Activated naive CD4-positive, alpha-beta T cell treated with anti-CD3 and anti-CD28 coated beads for 36 hours (primary cell): Measurements from ENCODE around the gene ARL4A. TPM values are rescaled to one million over a fixed set of nuclear protein-coding genes. Genes with fewer than 3 reads are reported as not detected.
A peak's percentile ranks its signal among the peaks of the same experiment; 100 is the strongest.
"Not testable (repeated sequence)": the region's sequence is repeated elsewhere in the genome, so short reads cannot be mapped to it uniquely, and the experiment has no call there.

Source experiments
- CTCF ChIA-PET: fragments of 350-600 bp; sonication (Branson Sonifier 250); formaldehyde crosslinking; loops from one replicate; lab custom pipeline; 2021; ENCODE audit warnings: antibody characterized with exemption; lab: Charles Lee
- DNase-seq: peaks from one replicate; pipeline ENCODE4 v3.0.0-alpha.2; 2020
- H3K27ac Mint-ChIP-seq: one replicate; pipeline ENCODE4 v1.8.0; 2021; ENCODE audit warnings: mild to moderate bottlenecking, mixed read lengths
- H3K27me3 Mint-ChIP-seq: one replicate; pipeline ENCODE4 v1.8.0; 2021; ENCODE audit warnings: low read depth, mixed read lengths
- H3K36me3 Mint-ChIP-seq: one replicate; pipeline ENCODE4 v1.8.0; 2021; ENCODE audit warnings: low read depth, mixed read lengths
- H3K4me1 Mint-ChIP-seq: one replicate; pipeline ENCODE4 v1.8.0; 2021; ENCODE audit warnings: low read depth, mixed read lengths
- H3K4me3 Mint-ChIP-seq: one replicate; pipeline ENCODE4 v1.8.0; 2021; ENCODE audit warnings: mild to moderate bottlenecking, moderate library complexity, mixed read lengths
- H3K9me3 Mint-ChIP-seq: one replicate; pipeline ENCODE4 v1.8.0; 2021; ENCODE audit warnings: mixed read lengths
- intact Hi-C: fragments of 100-400 bp; cut with micrococcal nuclease; formaldehyde crosslinking; loops from one replicate; pipeline ENCODE4 v1.15.1; 2023
- total RNA-seq, 2 experiments: library from RNA; stranded (reverse); gene quantifications; one replicate each; pipeline ENCODE4 v1.2.3, GENCODE V29; 2021

Gene ARL4A
- total RNA-seq = 10 to 100 TPM in 1 of 2 experiments, 1 to 10 TPM in 1; 8.1 to 10.0 TPM

- CTCF ChIA-PET = interaction anchor here (0.6 to 3.0 kb wide), 18 partner anchors 10 to 572 kb away, joined by 3 to 11 read pairs (median 3); no protein-coding TSS in a partner anchor
- H3K36me3 Mint-ChIP-seq = peaks cover 3% of the 10 kb centered on the region
- intact Hi-C loops = loop anchor here (1.0 to 2.0 kb wide), 11 partner anchors 32 to 1714 kb away; partner anchors contain the start of genes PHF14, TMEM106B and VWDE
- peak within 1 kb of the TSS; percentile 92 for H3K27ac Mint-ChIP-seq
- H3K4me1 Mint-ChIP-seq = peaks cover 26% of the 10 kb centered on the region
- H3K4me3 Mint-ChIP-seq = peak within 1 kb of the TSS; percentile 96
- peak; percentile 97 for DNase-seq
- H3K27me3 Mint-ChIP-seq = no peaks in the 10 kb centered on the region
- H3K9me3 Mint-ChIP-seq = no peaks in the 10 kb centered on the region
Measured at GRCh38 chr7:12686891-12687717, at the start of gene ARL4A. TSS of gene ARL4A (plus strand) at chr7:12687633. CDS start at chr7:12688255, 622 bp downstream.

GRCh38 chr7:12637819-12638592, 49.4 kb upstream of the ARL4A start:
- no peaks in the 10 kb centered on the region for H3K9me3 Mint-ChIP-seq
- H3K27ac Mint-ChIP-seq = no peak overlapping the region
- DNase-seq = no peak
- CTCF ChIA-PET = interaction anchor here (0.6 to 2.0 kb wide), 7 partner anchors 8 to 644 kb away, joined by 3 to 6 read pairs (median 4); partner anchors contain the start of gene ARL4A
- peak overlapping the region; percentile 39 for H3K4me3 Mint-ChIP-seq
- H3K27me3 Mint-ChIP-seq = no peaks in the 10 kb centered on the region
- H3K4me1 Mint-ChIP-seq = peaks cover 21% of the 10 kb centered on the region
- no peaks in the 10 kb centered on the region for H3K36me3 Mint-ChIP-seq
- intact Hi-C loops = loop anchor here (1.0 to 5.0 kb wide), 5 partner anchors 94 to 1819 kb away; no protein-coding TSS in a partner anchor

GRCh38 chr7:12638851-12639456, 48.5 kb upstream of the ARL4A start:
- CTCF ChIA-PET = interaction anchor here (0.9 to 2.0 kb wide), 6 partner anchors 10 to 643 kb away, joined by 3 to 6 read pairs (median 4); partner anchors contain the start of gene ARL4A
- no peaks in the 10 kb centered on the region for H3K27me3 Mint-ChIP-seq
- no peaks in the 10 kb centered on the region for H3K9me3 Mint-ChIP-seq
- H3K4me1 Mint-ChIP-seq = peaks cover 19% of the 10 kb centered on the region
- H3K4me3 Mint-ChIP-seq = no peak overlapping the region
- no peak overlapping the region for H3K27ac Mint-ChIP-seq
- no peak for DNase-seq
- intact Hi-C loops = loop anchor here (1.0 to 5.0 kb wide), 8 partner anchors 47 to 1818 kb away; no protein-coding TSS in a partner anchor
- H3K36me3 Mint-ChIP-seq = no peaks in the 10 kb centered on the region

- H3K9me3 Mint-ChIP-seq = no peaks in the 10 kb centered on the region
- peaks cover 19% of the 10 kb centered on the region for H3K4me1 Mint-ChIP-seq
- no peak for DNase-seq
- CTCF ChIA-PET = interaction anchor here (0.9 to 1.3 kb wide), 2 partner anchors 22 to 116 kb away, joined by 3 read pairs; no protein-coding TSS in a partner anchor
- H3K36me3 Mint-ChIP-seq = no peaks in the 10 kb centered on the region
- no peak overlapping the region for H3K4me3 Mint-ChIP-seq
- intact Hi-C loops = no loop called here
- H3K27ac Mint-ChIP-seq = no peak overlapping the region
- H3K27me3 Mint-ChIP-seq = no peaks in the 10 kb centered on the region
Measured at GRCh38 chr7:12640299-12641096, 46.9 kb upstream of the ARL4A start.

GRCh38 chr7:12641196-12641595, 46.2 kb upstream of the ARL4A start:
- Mint-ChIP-seq H3K36me3 (no peaks in the 10 kb centered on the region), H3K4me3 (no peak overlapping the region), H3K27me3 (no peaks in the 10 kb centered on the region), H3K4me1 (peaks cover 13% of the 10 kb centered on the region), H3K27ac (no peak overlapping the region), H3K9me3 (no peaks in the 10 kb centered on the region)
- DNase-seq = no peak
- CTCF ChIA-PET = interaction anchor here (1.3 kb wide), 1 partner anchor 117 kb away, joined by 3 read pairs; no protein-coding TSS in a partner anchor
- intact Hi-C loops = no loop called here

- no peak for DNase-seq
- no peaks in the 10 kb centered on the region for H3K9me3 Mint-ChIP-seq
- intact Hi-C loops = no loop called here
- H3K4me1 Mint-ChIP-seq = peaks cover 5% of the 10 kb centered on the region
- H3K36me3 Mint-ChIP-seq = no peaks in the 10 kb centered on the region
- H3K27ac Mint-ChIP-seq = no peak overlapping the region
- H3K4me3 Mint-ChIP-seq = no peak overlapping the region
- no peaks in the 10 kb centered on the region for H3K27me3 Mint-ChIP-seq
- CTCF ChIA-PET = no interaction called here
Measured at GRCh38 chr7:12642508-12642907, 44.9 kb upstream of the ARL4A start.

GRCh38 chr7:12643001-12643643, 44.3 kb upstream of the ARL4A start:
- intact Hi-C loops = no loop called here
- no peak overlapping the region for H3K27ac Mint-ChIP-seq
- H3K9me3 Mint-ChIP-seq = no peaks in the 10 kb centered on the region
- no peak for DNase-seq
- no peaks in the 10 kb centered on the region for H3K36me3 Mint-ChIP-seq
- no peak overlapping the region for H3K4me3 Mint-ChIP-seq
- H3K27me3 Mint-ChIP-seq = no peaks in the 10 kb centered on the region
- CTCF ChIA-PET = no interaction called here
- H3K4me1 Mint-ChIP-seq = peaks cover 1% of the 10 kb centered on the region

GRCh38 chr7:12643644-12644043, 43.8 kb upstream of the ARL4A start:
- no peaks in the 10 kb centered on the region for H3K36me3 Mint-ChIP-seq
- intact Hi-C loops = no loop called here
- H3K4me1 Mint-ChIP-seq = no peaks in the 10 kb centered on the region
- H3K27me3 Mint-ChIP-seq = no peaks in the 10 kb centered on the region
- no peak overlapping the region for H3K4me3 Mint-ChIP-seq
- CTCF ChIA-PET = no interaction called here
- no peak overlapping the region for H3K27ac Mint-ChIP-seq
- no peaks in the 10 kb centered on the region for H3K9me3 Mint-ChIP-seq
- no peak for DNase-seq

GRCh38 chr7:12645212-12645611, 42.2 kb upstream of the ARL4A start:
- CTCF ChIA-PET = interaction anchor here (0.6 kb wide), 1 partner anchor 8 kb away, joined by 3 read pairs; no protein-coding TSS in a partner anchor
- H3K4me3 Mint-ChIP-seq, H3K27me3 Mint-ChIP-seq, H3K4me1 Mint-ChIP-seq, H3K27ac Mint-ChIP-seq, DNase-seq, H3K36me3 Mint-ChIP-seq, H3K9me3 Mint-ChIP-seq, intact Hi-C loops: not testable (repeated sequence)

GRCh38 chr7:12646139-12646538, 41.3 kb upstream of the ARL4A start:
- no peaks in the 10 kb centered on the region for H3K36me3 Mint-ChIP-seq
- intact Hi-C loops = no loop called here
- no peaks in the 10 kb centered on the region for H3K27me3 Mint-ChIP-seq
- CTCF ChIA-PET = interaction anchor here (0.9 to 1.0 kb wide), 2 partner anchors 38 to 512 kb away, joined by 3 to 5 read pairs; no protein-coding TSS in a partner anchor
- no peaks in the 10 kb centered on the region for H3K4me1 Mint-ChIP-seq
- no peak overlapping the region for H3K4me3 Mint-ChIP-seq
- no peak for DNase-seq
- no peak overlapping the region for H3K27ac Mint-ChIP-seq
- H3K9me3 Mint-ChIP-seq = no peaks in the 10 kb centered on the region
